ENCODE measurements around the gene VANGL1. TPM values are rescaled to one million over a fixed set of nuclear protein-coding genes. Genes with fewer than 3 reads are reported as not detected.

The VANGL1 gene
- total RNA-seq, 1 donor from 2014 or later: 15.3 TPM

DNA sequence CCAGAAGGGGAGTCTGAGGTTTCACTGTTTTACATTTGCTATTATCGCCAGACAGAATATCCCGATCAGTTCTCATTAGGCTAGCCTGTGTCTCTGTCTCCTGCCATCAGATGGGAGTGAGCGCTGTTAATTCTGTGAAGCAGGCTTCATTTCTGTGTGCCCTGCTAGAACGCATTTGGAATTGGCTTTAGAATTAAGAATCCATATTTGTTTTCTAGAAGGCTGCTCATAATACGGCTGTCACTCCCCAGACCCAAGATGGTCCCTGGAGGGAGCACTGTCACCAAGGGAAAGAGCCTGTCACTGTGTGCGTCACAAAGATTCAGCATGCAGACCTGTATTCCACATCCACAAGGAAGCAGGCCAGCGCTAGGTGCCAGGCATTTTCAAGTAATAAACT lies 77.5 kb downstream of the VANGL1 start:
- Histone ChIP-seq H3K4me3 (ENCODE audit: low read depth, low read length) (no peak overlapping the region), H3K36me3 (ENCODE audit: control insufficient read depth, insufficient read depth, low read length) (no peaks in the 10 kb centered on the region), H3K27me3 (ENCODE audit: control insufficient read depth, insufficient read depth, low read length) (no peaks in the 10 kb centered on the region)
- TF ChIP-seq CTCF (IDR thresholded peaks at IDR 0.05; ENCODE audit: insufficient read depth, low read length, severe bottlenecking): no peak
- DNase-seq (ENCODE audit: low read depth) (no peak), FAIRE-seq (no peak)

DNA sequence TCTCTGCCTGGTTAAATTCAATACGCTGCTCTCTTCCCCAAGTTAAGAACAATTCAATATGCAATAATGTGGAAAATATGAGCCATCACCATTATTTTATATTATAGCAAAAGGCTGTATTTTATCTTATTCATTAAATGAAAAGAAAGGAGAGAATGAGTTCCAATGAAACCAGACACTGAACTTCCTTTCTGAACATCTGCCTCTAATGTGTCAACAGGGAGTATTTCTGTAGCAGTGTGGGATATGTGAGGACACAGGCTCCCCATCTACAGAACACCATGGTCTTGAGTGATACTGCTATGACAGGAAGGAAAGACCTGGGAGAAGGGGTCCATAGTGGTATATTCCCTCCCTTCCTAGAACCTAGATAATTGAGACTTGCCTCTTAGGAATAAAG lies 80.5 kb downstream of the VANGL1 start:
- Histone ChIP-seq H3K4me3 (ENCODE audit: low read depth, low read length) (no peak overlapping the region), H3K27me3 (ENCODE audit: control insufficient read depth, insufficient read depth, low read length) (no peaks in the 10 kb centered on the region), H3K36me3 (ENCODE audit: control insufficient read depth, insufficient read depth, low read length) (no peaks in the 10 kb centered on the region)
- DNase-seq (ENCODE audit: low read depth): no peak
- no peak for TF ChIP-seq CTCF (IDR thresholded peaks at IDR 0.05; ENCODE audit: insufficient read depth, low read length, severe bottlenecking)
- FAIRE-seq: no peak

GRCh38 chr1:115723756-115724155 lies 82.0 kb downstream of the VANGL1 start:
- FAIRE-seq: no peak

GRCh38 chr1:115725600-115725999 lies 83.8 kb downstream of the VANGL1 start:
- DNase-seq (ENCODE audit: low read depth) (no peak), FAIRE-seq (no peak)
- H3K4me3 ChIP-seq (ENCODE audit: low read depth, low read length): no peak overlapping the region
- H3K36me3 ChIP-seq (ENCODE audit: control insufficient read depth, insufficient read depth, low read length): no peaks in the 10 kb centered on the region
- no peak for TF ChIP-seq CTCF (IDR thresholded peaks at IDR 0.05; ENCODE audit: insufficient read depth, low read length, severe bottlenecking)
- no peaks in the 10 kb centered on the region for H3K27me3 ChIP-seq (ENCODE audit: control insufficient read depth, insufficient read depth, low read length)

More at GRCh38 chr1:115723756-115724155, 82.0 kb downstream of the VANGL1 start:
- no peaks in the 10 kb centered on the region for H3K27me3 ChIP-seq (ENCODE audit: control insufficient read depth, insufficient read depth, low read length)
- no peak for DNase-seq (ENCODE audit: low read depth)
- H3K4me3 ChIP-seq (ENCODE audit: low read depth, low read length): no peak overlapping the region
- H3K36me3 ChIP-seq (ENCODE audit: control insufficient read depth, insufficient read depth, low read length): no peaks in the 10 kb centered on the region
- TF ChIP-seq CTCF (IDR thresholded peaks at IDR 0.05; ENCODE audit: insufficient read depth, low read length, severe bottlenecking): no peak

GRCh38 chr1:115726161-115726560 lies 84.4 kb downstream of the VANGL1 start:
- TF ChIP-seq CTCF (IDR thresholded peaks at IDR 0.05; ENCODE audit: insufficient read depth, low read length, severe bottlenecking): no peak
- H3K27me3 ChIP-seq (ENCODE audit: control insufficient read depth, insufficient read depth, low read length): no peaks in the 10 kb centered on the region
- no peak for DNase-seq (ENCODE audit: low read depth)
- FAIRE-seq: no peak
- H3K36me3 ChIP-seq (ENCODE audit: control insufficient read depth, insufficient read depth, low read length): no peaks in the 10 kb centered on the region
- H3K4me3 ChIP-seq (ENCODE audit: low read depth, low read length): no peak overlapping the region

DNA sequence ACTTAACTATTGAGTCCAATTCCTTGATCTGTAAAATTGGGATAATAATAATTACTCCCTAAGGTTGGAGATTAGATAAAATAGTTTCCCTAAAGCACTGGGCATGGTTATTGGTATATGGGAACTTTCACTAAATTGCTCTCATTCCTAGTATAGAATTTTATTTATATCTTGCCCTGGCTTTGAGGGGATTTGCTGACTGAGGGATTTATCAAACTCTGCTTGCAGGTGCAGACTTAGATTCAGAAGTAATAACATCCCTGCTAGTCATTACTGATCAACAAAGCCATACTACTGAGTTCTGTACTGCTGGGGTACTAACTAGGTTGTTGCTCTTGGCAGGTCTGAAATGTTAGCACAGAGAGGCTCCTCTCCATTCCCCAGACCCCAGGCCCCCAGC lies 84.8 kb downstream of the VANGL1 start:
- Histone ChIP-seq H3K36me3 (ENCODE audit: control insufficient read depth, insufficient read depth, low read length) (no peaks in the 10 kb centered on the region), H3K27me3 (ENCODE audit: control insufficient read depth, insufficient read depth, low read length) (no peaks in the 10 kb centered on the region), H3K4me3 (ENCODE audit: low read depth, low read length) (no peak overlapping the region)
- FAIRE-seq (no peak), DNase-seq (ENCODE audit: low read depth) (no peak)
- no peak for TF ChIP-seq CTCF (IDR thresholded peaks at IDR 0.05; ENCODE audit: insufficient read depth, low read length, severe bottlenecking)
